ENCODE data around the gene TRAK1. TPM values are rescaled to one million over a fixed set of nuclear protein-coding genes. Genes with fewer than 3 reads are reported as not detected.

Gene TRAK1
- total and polyA plus RNA-seq, 2 donors (not counting 1 experiment from before 2014, with no cell fraction given) = 71.3 to 129 TPM

DNA sequence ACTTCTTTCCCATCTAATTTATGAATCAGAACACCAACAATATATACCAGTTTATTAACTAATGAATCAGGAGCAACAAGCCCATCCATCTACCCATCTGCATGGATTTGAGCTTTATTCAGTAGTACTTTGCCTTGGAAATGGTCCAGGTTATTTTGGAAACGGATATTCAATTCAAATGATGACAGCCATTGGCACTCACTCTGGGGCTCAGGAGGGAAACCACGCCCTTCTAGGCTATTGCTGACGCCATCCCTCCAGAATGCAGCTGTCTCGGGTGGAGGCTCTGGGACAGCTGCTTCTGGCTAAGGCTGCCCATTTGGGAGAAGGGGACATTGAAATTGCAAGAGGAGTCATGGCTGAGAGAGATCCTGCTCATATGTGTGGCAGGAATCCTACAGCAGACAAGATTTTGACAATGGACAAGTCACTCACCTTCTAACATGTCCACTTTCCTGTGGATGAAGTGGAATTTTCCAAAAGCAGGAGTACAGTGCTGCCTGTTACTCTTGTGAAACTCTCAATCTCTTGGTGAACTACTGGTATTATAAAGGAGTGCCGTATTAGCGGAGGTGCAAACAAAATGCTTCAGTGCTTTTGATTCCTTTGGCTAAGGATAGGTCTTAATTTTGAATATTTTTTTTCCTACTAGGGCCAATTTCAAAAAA is 29.3 kb upstream of the TRAK1 start:
- Mint-ChIP-seq H3K27me3 (no peaks in the 10 kb centered on the region), H3K27ac (peak overlapping the region; percentile 77), H3K4me1 (peaks cover 85% of the 10 kb centered on the region), H3K9me3 (ENCODE audit: insufficient read depth) (no peaks in the 10 kb centered on the region), H3K4me3 (peak overlapping the region; percentile 59)
- intact Hi-C loops (cut with micrococcal nuclease) = no loop called here
- Histone ChIP-seq H3K9me3 (ENCODE audit: control extremely low read depth in 1 of 3, control insufficient read depth in 2 of 3, insufficient read depth in 1 of 3, low read length in 2 of 3) (peaks cover 0 to 2% (median 0%) of the 10 kb centered on the region in 3 donors), H3K9ac (ENCODE audit: low read length) (no peak overlapping the region), H3K27ac (ENCODE audit: low read length in 2 of 2) (peak overlapping the region; percentile 51 to 100), H2AFZ (ENCODE audit: insufficient read depth, low read depth, low read length, poor library complexity, severe bottlenecking) (no peak overlapping the region), H3K79me2 (ENCODE audit: control insufficient read depth, insufficient read depth, low read length) (peaks cover 99% of the 10 kb centered on the region), H3K27me3 (replicated peaks in 1 of 4; ENCODE audit: control extremely low read depth in 1 of 4, control insufficient read depth in 3 of 4, insufficient read depth in 4 of 4, low read length in 3 of 4) (no peaks in the 10 kb centered on the region), H3K4me1 (ENCODE audit: control insufficient read depth in 2 of 2, insufficient read depth in 2 of 2, low read length in 2 of 2) (peaks cover 92 to 95% of the 10 kb centered on the region in 2 donors), H4K20me1 (ENCODE audit: control insufficient read depth, insufficient read depth, low read length, poor library complexity, severe bottlenecking) (no peaks in the 10 kb centered on the region), H3K4me3 (ENCODE audit: control extremely low read depth in 1 of 5, extremely low read depth in 1 of 5, insufficient read depth in 1 of 5, low read depth in 2 of 5, low read length in 4 of 5) (no peak overlapping the region), H3K36me3 (replicated peaks in 1 of 2; ENCODE audit: control extremely low read depth in 1 of 2, control insufficient read depth in 1 of 2, extremely low read depth in 1 of 2, insufficient read depth in 2 of 2, low read length in 1 of 2) (no peaks in the 10 kb centered on the region), H3K4me2 (replicated peaks; ENCODE audit: low read depth, low read length, poor library complexity, severe bottlenecking) (peak overlapping the region; percentile 37)
- POLR2A ChIA-PET = interaction anchor here (1.0 to 2.0 kb wide), 3 partner anchors 47 to 99 kb away, joined by 4 to 6 read pairs (median 4); partner anchors contain the start of gene ULK4
- CTCF ChIA-PET = interaction anchor here (0.8 to 7.3 kb wide), 7 partner anchors 8 to 49 kb away, joined by 3 to 69 read pairs (median 5); no protein-coding TSS in a partner anchor
- TF ChIP-seq EZH2 (IDR thresholded peaks at IDR 0.05; ENCODE audit: borderline replicate concordance, insufficient read depth, low read depth, low read length, poor library complexity, severe bottlenecking) = no peak
- TF ChIP-seq, protein P1, sequence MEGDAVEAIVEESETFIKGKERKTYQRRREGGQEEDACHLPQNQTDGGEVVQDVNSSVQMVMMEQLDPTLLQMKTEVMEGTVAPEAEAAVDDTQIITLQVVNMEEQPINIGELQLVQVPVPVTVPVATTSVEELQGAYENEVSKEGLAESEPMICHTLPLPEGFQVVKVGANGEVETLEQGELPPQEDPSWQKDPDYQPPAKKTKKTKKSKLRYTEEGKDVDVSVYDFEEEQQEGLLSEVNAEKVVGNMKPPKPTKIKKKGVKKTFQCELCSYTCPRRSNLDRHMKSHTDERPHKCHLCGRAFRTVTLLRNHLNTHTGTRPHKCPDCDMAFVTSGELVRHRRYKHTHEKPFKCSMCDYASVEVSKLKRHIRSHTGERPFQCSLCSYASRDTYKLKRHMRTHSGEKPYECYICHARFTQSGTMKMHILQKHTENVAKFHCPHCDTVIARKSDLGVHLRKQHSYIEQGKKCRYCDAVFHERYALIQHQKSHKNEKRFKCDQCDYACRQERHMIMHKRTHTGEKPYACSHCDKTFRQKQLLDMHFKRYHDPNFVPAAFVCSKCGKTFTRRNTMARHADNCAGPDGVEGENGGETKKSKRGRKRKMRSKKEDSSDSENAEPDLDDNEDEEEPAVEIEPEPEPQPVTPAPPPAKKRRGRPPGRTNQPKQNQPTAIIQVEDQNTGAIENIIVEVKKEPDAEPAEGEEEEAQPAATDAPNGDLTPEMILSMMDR (IDR thresholded peaks at IDR 0.05) = no peak
- DNase-seq = no peak
- WGBS (ENCODE audit: insufficient coverage) = 53% methylated on average over 4 of the region's 6 CpGs
- ATAC-seq (ENCODE audit: low read depth) = no peak

DNA sequence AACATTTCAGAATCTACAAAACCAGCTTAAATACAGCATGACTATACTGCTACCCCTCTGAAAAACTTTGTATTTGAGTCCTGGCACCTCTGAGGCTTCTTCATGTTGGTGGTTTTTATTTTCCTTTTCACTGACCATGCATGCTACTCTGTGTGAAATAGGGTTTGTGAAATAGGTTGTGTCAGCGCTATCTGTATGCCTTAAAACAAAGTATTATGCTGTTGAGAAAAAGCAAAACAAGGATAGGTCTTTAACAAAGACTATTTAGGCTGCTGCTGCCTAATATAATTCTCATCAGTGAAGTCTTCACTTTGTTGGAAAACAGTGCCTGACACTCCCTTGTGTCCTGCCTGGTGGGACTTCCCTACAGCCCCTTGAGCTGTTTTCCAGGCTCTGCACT is 28.7 kb upstream of the TRAK1 start:
- Mint-ChIP-seq H3K27me3 (no peaks in the 10 kb centered on the region), H3K4me1 (peaks cover 85% of the 10 kb centered on the region), H3K9me3 (ENCODE audit: insufficient read depth) (no peaks in the 10 kb centered on the region), H3K4me3 (peak overlapping the region; percentile 59), H3K27ac (peak overlapping the region; percentile 77)
- ATAC-seq (ENCODE audit: low read depth) (no peak), DNase-seq (no peak)
- Histone ChIP-seq H3K4me2 (replicated peaks; ENCODE audit: low read depth, low read length, poor library complexity, severe bottlenecking) (peak overlapping the region; percentile 37), H3K79me2 (ENCODE audit: control insufficient read depth, insufficient read depth, low read length) (peaks cover 97% of the 10 kb centered on the region), H4K20me1 (ENCODE audit: control insufficient read depth, insufficient read depth, low read length, poor library complexity, severe bottlenecking) (no peaks in the 10 kb centered on the region), H2AFZ (ENCODE audit: insufficient read depth, low read depth, low read length, poor library complexity, severe bottlenecking) (no peak overlapping the region), H3K4me1 (ENCODE audit: control insufficient read depth in 2 of 2, insufficient read depth in 2 of 2, low read length in 2 of 2) (peaks cover 89 to 94% of the 10 kb centered on the region in 2 donors), H3K27ac (ENCODE audit: low read length in 2 of 2) (peak overlapping the region; percentile 51 to 100), H3K9me3 (ENCODE audit: control extremely low read depth in 1 of 3, control insufficient read depth in 2 of 3, insufficient read depth in 1 of 3, low read length in 2 of 3) (peaks cover 0 to 2% (median 0%) of the 10 kb centered on the region in 3 donors), H3K9ac (ENCODE audit: low read length) (no peak overlapping the region), H3K4me3 (ENCODE audit: control extremely low read depth in 1 of 5, extremely low read depth in 1 of 5, insufficient read depth in 1 of 5, low read depth in 2 of 5, low read length in 4 of 5) (no peak overlapping the region), H3K27me3 (replicated peaks in 1 of 4; ENCODE audit: control extremely low read depth in 1 of 4, control insufficient read depth in 3 of 4, insufficient read depth in 4 of 4, low read length in 3 of 4) (no peaks in the 10 kb centered on the region), H3K36me3 (replicated peaks in 1 of 2; ENCODE audit: control extremely low read depth in 1 of 2, control insufficient read depth in 1 of 2, extremely low read depth in 1 of 2, insufficient read depth in 2 of 2, low read length in 1 of 2) (no peaks in the 10 kb centered on the region)
- CTCF ChIA-PET = interaction anchor here (1.0 to 7.3 kb wide), 3 partner anchors 9 to 35 kb away, joined by 3 to 69 read pairs (median 10); no protein-coding TSS in a partner anchor
- TF ChIP-seq EZH2 (IDR thresholded peaks at IDR 0.05; ENCODE audit: borderline replicate concordance, insufficient read depth, low read depth, low read length, poor library complexity, severe bottlenecking) = no peak
- TF ChIP-seq, protein P1 (IDR thresholded peaks at IDR 0.05) = no peak
- no CpG with 5 or more reads among the region's 1 CpG for WGBS (ENCODE audit: insufficient coverage)
- intact Hi-C loops (cut with micrococcal nuclease) = no loop called here
- POLR2A ChIA-PET = no interaction called here

All from B cell (primary cell).